NCI-H446 (cell line): ENCODE data around the gene VIL1.
A peak's percentile ranks its signal among the peaks of the same experiment; 100 is the strongest.

ENCODE experiments used
- DNase-seq, 2 experiments: peaks; one replicate each; lab custom pipeline; 2025; lab: John Stamatoyannopoulos, UW

Gene VIL1

GRCh38 chr2:218438596-218438995 lies 19.7 kb downstream of the VIL1 start:
- DNase-seq: no peak

GRCh38 chr2:218444692-218445357 lies 25.9 kb downstream of the VIL1 start:
- DNase-seq: no peak

GRCh38 chr2:218445602-218446001 lies 26.7 kb downstream of the VIL1 start:
- DNase-seq: no peak

GRCh38 chr2:218446547-218446946 lies 27.6 kb downstream of the VIL1 start:
- DNase-seq: no peak

GRCh38 chr2:218447072-218447471 lies 28.1 kb downstream of the VIL1 start:
- no peak for DNase-seq

- DNase-seq: no peak
Observed at GRCh38 chr2:218448934-218449333, 30.0 kb downstream of the VIL1 start.

GRCh38 chr2:218452079-218452478 lies 33.2 kb downstream of the VIL1 start:
- no peak for DNase-seq

- no peak for DNase-seq
Observed at GRCh38 chr2:218456849-218457248, 37.9 kb downstream of the VIL1 start.

GRCh38 chr2:218458598-218458997 lies 39.7 kb downstream of the VIL1 start:
- DNase-seq: no peak

- peak in 1 of 2 experiments; percentile 25 for DNase-seq
Observed at GRCh38 chr2:218465987-218466633, 47.2 kb downstream of the VIL1 start.

GRCh38 chr2:218470448-218470847 lies 51.5 kb downstream of the VIL1 start:
- DNase-seq: no peak

- DNase-seq: no peak
Observed at GRCh38 chr2:218471036-218471435, 52.1 kb downstream of the VIL1 start.

- DNase-seq: no peak
Observed at GRCh38 chr2:218471982-218472381, 53.1 kb downstream of the VIL1 start.

- no peak for DNase-seq
Observed at GRCh38 chr2:218472988-218473387, 54.1 kb downstream of the VIL1 start.

GRCh38 chr2:218474527-218474926 lies 55.6 kb downstream of the VIL1 start:
- DNase-seq: no peak

GRCh38 chr2:218476676-218477075 lies 57.8 kb downstream of the VIL1 start:
- no peak for DNase-seq

- DNase-seq: no peak
Observed at GRCh38 chr2:218477247-218477646, 58.3 kb downstream of the VIL1 start.

GRCh38 chr2:218478544-218478943 lies 59.6 kb downstream of the VIL1 start:
- DNase-seq: no peak

GRCh38 chr2:218479595-218479994 lies 60.7 kb downstream of the VIL1 start:
- DNase-seq: no peak

GRCh38 chr2:218482651-218483050 lies 63.7 kb downstream of the VIL1 start:
- DNase-seq: no peak

- no peak for DNase-seq
Observed at GRCh38 chr2:218485986-218486667, 67.2 kb downstream of the VIL1 start.

GRCh38 chr2:218500501-218501060 lies 81.7 kb downstream of the VIL1 start:
- DNase-seq: no peak

GRCh38 chr2:218501665-218502064 lies 82.7 kb downstream of the VIL1 start:
- no peak for DNase-seq
